ENCODE data around the gene CEND1. TPM values are rescaled to one million over a fixed set of nuclear protein-coding genes. Genes with fewer than 3 reads are reported as not detected.

CEND1 gene
- total and polyA plus RNA-seq, 2 of the 13 experiments (the other 11 are each of a cell fraction or from before 2014, with no cell fraction given), result not detected

- TF ChIP-seq HES4 (CRISPR knock-in tag; IDR thresholded peaks at IDR 0.05; ENCODE audit: borderline replicate concordance) (peak; percentile 23; the same call in 1 of the 2 replicates), ZNF770 (CRISPR knock-in tag; IDR thresholded peaks at IDR 0.05) (no peak), MYNN (CRISPR knock-in tag; IDR thresholded peaks at IDR 0.05; ENCODE audit: low read depth) (no peak), RBM39 (IDR thresholded peaks at IDR 0.05; ENCODE audit: low read depth, low read length, poor library complexity, severe bottlenecking) (peak; percentile 22), AGO1 (IDR thresholded peaks at IDR 0.05; ENCODE audit: low read depth, low read length, poor library complexity, severe bottlenecking) (peak; percentile 68), NFE2L2 (IDR thresholded peaks at IDR 0.05; ENCODE audit: low read length) (no peak), ZNF282 (IDR thresholded peaks at IDR 0.05; ENCODE audit: partially characterized antibody) (no peak), SAP130 (CRISPR knock-in tag; IDR thresholded peaks at IDR 0.05; ENCODE audit: low read depth) (peak; percentile 39), ZNF281 (CRISPR knock-in tag; IDR thresholded peaks at IDR 0.05; ENCODE audit: borderline replicate concordance) (peak; percentile 44), ATF1 (CRISPR knock-in tag; IDR thresholded peaks at IDR 0.05) (no peak), SP2 (CRISPR knock-in tag; IDR thresholded peaks at IDR 0.05) (no peak), ZNF101 (CRISPR knock-in tag; IDR thresholded peaks at IDR 0.05; ENCODE audit: borderline replicate concordance, low read depth) (no peak), ZBTB26 (CRISPR knock-in tag; IDR thresholded peaks at IDR 0.05; ENCODE audit: borderline replicate concordance) (no peak), BORCS8-MEF2B (CRISPR knock-in tag; IDR thresholded peaks at IDR 0.05) (peak; percentile 56; the same call in 1 of the 2 replicates), ZMAT5 (CRISPR knock-in tag; IDR thresholded peaks at IDR 0.05; ENCODE audit: borderline replicate concordance, low read depth) (no peak), ZUFSP (CRISPR knock-in tag; IDR thresholded peaks at IDR 0.05; ENCODE audit: borderline replicate concordance) (no peak), CENPT (CRISPR knock-in tag; IDR thresholded peaks at IDR 0.05; ENCODE audit: low read depth) (no peak), SYNCRIP (IDR thresholded peaks at IDR 0.05; ENCODE audit: insufficient read depth, low read depth, low read length) (no peak), ZNF597 (CRISPR knock-in tag; IDR thresholded peaks at IDR 0.05) (no peak), ZNF747 (CRISPR knock-in tag; IDR thresholded peaks at IDR 0.05; ENCODE audit: borderline replicate concordance) (no peak)
These were observed 42.7 kb upstream of the CEND1 start, which contains the start of gene CD151 (continued) for GRCh38 chr11:832529-833113.

Measured in HepG2 (cell line).